Dendritic cell treated with granulocyte-macrophage colony-stimulating factor and Interleukin-4, amounts not matched to agents 40 ng/mL and 50 ng/mL, for 4 days (primary cell): Measurements from ENCODE around the gene FNDC11.
"Not testable (repeated sequence)": the region's sequence is repeated elsewhere in the genome, so short reads cannot be mapped to it uniquely, and the experiment has no call there.

Experiments
- H3K27ac Mint-ChIP-seq: one replicate; pipeline ENCODE4 v1.8.0; 2022; ENCODE audit warnings: mild to moderate bottlenecking, mixed read lengths
- H3K27me3 Mint-ChIP-seq: one replicate; pipeline ENCODE4 v1.8.0; 2022; ENCODE audit warnings: mild to moderate bottlenecking, mixed read lengths
- H3K36me3 Mint-ChIP-seq: one replicate; pipeline ENCODE4 v1.8.0; 2022; ENCODE audit warnings: low read depth, mixed read lengths
- H3K4me1 Mint-ChIP-seq: one replicate; pipeline ENCODE4 v1.8.0; 2022; ENCODE audit warnings: low read depth, mixed read lengths
- H3K4me3 Mint-ChIP-seq: one replicate; pipeline ENCODE4 v1.8.0; 2022; ENCODE audit warnings: mild to moderate bottlenecking, moderate library complexity, mixed read lengths
- H3K9me3 Mint-ChIP-seq: one replicate; pipeline ENCODE4 v1.8.0; 2022; ENCODE audit warnings: mixed read lengths
- intact Hi-C: fragments of 100-400 bp; cut with micrococcal nuclease; formaldehyde crosslinking; loops from one replicate; pipeline ENCODE4 v1.15.0; 2022

The FNDC11 gene

DNA sequence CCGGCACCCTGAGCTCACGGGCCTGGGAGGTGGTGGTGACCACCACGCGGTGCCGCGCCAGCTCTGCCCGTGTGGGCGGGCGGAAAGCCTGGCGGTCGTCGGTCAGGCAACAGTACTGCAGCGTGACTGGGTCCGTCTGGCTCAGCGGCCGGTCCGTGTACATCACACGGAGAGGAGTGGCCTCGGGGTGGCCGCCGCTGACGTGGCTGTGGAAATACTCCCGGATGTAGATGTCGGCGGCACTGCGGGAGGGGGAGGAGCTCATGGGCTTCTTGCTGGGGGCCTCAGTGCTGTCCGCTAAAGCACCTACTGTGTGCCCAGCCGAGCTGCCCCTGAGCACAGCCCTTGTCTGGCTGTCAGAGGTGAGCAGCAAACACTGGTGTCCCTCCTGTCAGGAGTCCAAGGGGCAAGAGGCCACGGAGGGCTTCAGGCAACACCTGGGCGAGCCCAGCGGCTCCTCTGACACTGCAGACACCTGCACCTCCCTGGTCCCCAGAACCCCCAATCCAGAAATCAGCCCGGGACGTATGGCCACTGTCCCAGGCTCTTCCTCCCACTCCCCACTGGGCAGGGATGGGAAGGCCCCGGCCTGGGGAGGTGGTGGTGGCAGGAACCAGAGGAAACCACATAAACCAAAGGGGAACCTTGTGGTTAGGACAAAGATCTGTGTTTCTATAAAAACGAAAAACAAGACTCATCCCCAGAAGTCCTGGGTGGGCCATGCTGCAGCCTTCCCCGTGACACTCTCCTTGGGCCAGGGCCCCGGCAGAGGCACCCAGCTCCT, 13.6 kb downstream of the FNDC11 start:
- Mint-ChIP-seq H3K27me3 (peaks cover 66% of the 10 kb centered on the region), H3K4me1 (peaks cover 36% of the 10 kb centered on the region), H3K4me3 (peak overlapping the region; percentile 70), H3K27ac (peak overlapping the region; percentile 89), H3K36me3 (peaks cover 62% of the 10 kb centered on the region), H3K9me3 (no peaks in the 10 kb centered on the region)
- intact Hi-C loops, result loop anchor here (1.0 to 5.0 kb wide), 3 partner anchors 30 to 59 kb away; partner anchors contain the start of genes GMEB2 and PTK6

DNA sequence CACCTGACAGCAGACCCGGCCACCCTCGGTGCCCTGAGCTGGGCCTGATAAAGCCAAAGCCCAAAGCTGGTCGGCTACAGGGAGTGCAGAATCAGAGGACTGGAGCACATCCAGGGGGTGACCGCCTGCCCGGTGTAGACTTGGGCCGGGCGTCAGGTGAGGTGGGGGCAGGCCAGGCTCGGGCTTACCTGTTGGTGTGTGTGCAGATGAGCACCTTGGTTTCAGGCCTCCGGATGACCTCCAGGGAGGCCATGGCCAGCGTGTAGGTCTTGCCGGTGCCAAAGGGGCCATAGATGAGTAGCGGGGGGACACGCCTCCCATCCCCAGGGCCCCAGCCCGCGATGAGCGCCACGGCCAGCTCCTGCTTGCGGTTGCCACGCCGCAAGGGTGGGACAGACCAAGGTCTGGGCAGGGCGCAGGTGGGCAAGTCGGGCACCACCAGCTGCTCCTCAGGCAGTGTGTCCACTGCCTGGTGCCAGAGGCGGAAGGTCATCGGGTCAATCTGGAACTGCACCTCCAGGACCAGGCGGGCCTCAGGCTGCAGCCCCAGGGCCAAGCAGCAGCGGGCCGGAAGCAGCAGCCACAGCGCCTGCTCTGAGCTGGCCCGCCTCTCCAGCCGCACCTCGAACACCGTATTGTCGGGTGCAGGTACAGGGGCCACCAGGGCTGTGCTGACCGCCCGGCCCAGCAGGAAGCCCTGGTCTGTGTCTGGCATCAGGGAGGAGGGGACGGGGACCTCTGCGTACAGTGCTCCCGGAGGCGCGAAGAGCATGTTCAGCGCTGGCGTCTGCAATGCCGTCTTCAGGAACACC, 14.4 kb downstream of the FNDC11 start:
- Mint-ChIP-seq H3K4me1 (peaks cover 36% of the 10 kb centered on the region), H3K27me3 (peaks cover 64% of the 10 kb centered on the region), H3K27ac (peak overlapping the region; percentile 89), H3K4me3 (peak overlapping the region; percentile 70), H3K36me3 (peaks cover 55% of the 10 kb centered on the region), H3K9me3 (no peaks in the 10 kb centered on the region)
- intact Hi-C loops, result loop anchor here (5.0 kb wide), 1 partner anchor 44 kb away; no protein-coding TSS in a partner anchor

DNA sequence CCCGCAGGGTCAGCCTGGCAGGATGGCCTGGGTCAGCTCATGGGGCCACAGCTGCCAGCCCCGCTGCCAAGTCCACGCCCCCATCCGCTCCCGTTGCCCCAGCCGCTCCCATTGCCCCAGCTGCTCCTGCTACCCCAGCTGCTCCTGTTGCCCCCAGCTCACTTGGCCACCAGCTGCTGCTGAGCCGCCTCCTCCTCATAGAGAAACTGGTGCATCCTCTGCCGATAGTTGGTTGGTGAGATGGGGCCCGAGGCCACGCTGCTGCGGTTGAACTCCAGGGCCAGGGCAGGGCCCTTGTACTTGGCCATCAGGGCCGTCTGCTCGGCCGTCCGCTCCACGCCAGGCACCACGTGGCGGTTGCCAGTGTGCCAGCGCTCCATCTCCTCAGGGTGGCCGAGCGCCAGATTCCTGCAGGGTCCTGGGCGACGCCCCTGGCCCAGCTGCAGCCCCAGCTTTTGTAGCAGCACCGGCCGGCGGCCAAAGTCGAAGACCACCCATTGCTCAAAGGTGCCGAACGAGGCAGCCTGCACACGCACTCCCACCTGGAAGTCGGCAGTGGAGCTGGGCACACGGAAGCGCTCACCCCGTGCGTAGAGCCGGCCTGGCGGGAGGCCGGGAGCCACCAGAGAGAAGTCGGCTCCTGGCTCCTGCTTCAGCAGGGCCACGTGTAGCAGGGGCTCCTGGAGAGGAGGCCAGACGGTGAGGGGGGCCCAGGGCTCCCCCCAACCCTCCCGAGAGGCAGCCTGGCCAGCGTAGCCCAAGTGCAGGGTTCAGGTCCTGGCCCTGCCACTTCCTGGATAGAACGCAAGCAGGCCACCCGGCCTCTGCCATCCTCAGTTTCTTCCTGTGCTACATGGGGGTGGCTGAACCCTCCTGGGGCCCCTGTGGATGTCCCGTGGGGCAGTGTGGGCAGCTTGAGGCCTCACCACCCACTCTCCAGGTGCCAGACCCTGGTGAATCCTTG, 15.3 kb downstream of the FNDC11 start:
- Mint-ChIP-seq H3K4me3 (peak overlapping the region; percentile 64), H3K27ac (peak overlapping the region; percentile 89), H3K9me3 (no peaks in the 10 kb centered on the region), H3K36me3 (peaks cover 50% of the 10 kb centered on the region), H3K27me3 (peaks cover 58% of the 10 kb centered on the region), H3K4me1 (peaks cover 36% of the 10 kb centered on the region)
- intact Hi-C loops, result loop anchor here (5.0 kb wide), 1 partner anchor 43 kb away; no protein-coding TSS in a partner anchor

DNA sequence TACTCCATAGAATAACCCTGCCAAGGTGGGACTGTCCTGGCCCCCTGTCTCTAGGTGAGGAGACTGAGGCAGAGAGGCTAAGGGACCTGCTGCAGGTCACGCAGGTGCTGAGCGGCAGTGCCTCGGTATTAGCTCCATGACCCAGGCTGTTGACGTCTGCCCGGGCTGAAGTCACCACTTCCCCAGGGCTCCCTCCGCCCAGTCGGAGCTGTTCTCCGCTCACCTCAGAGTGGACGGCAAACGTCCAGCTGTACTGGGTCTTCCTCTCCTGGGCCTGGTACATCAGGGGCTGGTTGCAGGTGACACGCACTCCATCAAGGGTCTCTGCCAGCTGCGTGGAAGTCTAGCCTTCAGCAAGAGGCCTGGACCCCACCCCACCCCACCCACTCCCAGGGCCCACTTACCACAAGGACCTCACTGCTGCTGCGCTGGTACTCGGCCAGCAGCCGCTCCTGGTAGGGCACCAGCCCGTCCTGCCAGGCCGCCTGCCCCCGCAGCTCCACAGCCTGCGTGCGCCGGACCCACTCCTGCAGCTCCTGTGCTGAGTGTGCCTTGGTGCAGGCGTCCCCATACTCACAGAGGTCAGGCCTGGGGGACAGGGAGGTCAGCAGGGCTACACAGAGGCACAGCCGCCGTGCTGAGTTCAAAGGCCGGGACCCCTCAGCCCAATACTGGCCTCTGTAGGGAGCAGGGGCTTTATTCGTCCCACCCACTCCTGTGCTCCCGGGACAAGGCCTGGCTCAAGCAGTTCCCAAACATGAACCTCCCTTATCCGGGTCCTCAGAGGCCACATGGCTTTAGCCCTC, 16.5 kb downstream of the FNDC11 start:
- Mint-ChIP-seq H3K4me3 (no peak overlapping the region), H3K27me3 (peaks cover 51% of the 10 kb centered on the region), H3K9me3 (no peaks in the 10 kb centered on the region), H3K27ac (no peak overlapping the region), H3K36me3 (peaks cover 38% of the 10 kb centered on the region), H3K4me1 (peaks cover 36% of the 10 kb centered on the region)
- intact Hi-C loops, result no loop called here

DNA sequence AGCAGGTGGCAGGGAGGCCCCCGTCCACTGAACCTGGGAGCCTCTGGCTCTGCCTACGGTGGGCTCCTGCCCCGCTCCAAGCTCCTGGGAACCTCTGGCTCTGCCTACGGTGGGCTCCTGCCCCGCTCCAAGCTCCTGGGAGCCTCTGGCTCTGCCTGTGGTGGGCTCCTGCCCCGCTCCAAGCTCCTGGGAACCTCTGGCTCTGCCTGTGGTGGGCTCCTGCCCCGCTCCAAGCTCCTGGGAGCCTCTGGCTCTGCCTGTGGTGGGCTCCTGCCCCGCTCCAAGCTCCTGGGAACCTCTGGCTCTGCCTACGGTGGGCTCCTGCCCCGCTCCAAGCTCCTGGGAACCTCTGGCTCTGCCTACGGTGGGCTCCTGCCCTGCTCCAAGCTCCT, 17.1 kb downstream of the FNDC11 start:
- Mint-ChIP-seq H3K36me3 (peaks cover 32% of the 10 kb centered on the region), H3K27me3 (peaks cover 52% of the 10 kb centered on the region), H3K4me1 (peaks cover 36% of the 10 kb centered on the region)
- H3K9me3 Mint-ChIP-seq, H3K4me3 Mint-ChIP-seq, intact Hi-C loops, H3K27ac Mint-ChIP-seq: not testable (repeated sequence)

DNA sequence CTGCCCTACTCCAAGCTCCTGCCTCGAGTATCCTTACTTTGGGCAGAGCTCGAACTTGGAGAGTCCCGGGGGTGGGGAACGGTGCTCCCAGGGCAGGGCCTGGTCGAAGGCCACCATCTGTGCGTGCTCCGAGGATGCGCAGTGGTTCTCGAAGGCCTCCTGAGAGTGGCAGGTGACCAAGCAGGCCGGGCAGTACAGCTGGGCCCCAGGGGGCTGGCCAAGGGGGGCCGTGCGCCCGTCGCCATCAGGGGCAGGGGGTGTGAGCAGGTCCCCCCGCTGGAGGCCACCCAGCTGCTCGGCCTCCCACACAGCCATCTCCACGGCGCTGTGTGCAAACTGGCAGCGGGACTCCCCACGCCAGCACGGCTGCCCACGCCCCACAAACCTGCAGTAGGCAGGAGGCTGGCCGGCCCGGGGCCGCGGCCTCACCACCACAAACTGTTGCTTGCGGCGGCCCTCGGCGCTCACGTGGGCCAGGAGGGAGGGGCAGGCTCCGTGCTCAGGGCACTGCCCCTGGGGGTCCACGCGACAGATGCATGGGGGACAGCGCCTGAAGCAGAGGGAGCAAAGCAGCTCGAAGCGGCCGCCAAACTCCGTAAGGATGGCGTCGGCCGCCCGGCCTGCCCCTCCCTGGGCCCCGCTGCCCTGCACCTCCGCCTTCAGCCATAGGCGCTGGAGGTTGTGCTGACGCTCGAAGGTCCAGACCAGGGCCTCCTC, 18.3 kb downstream of the FNDC11 start:
- H3K27me3 Mint-ChIP-seq, result peaks cover 57% of the 10 kb centered on the region
- H3K4me3 Mint-ChIP-seq, result no peak overlapping the region
- no peaks in the 10 kb centered on the region for H3K9me3 Mint-ChIP-seq
- peaks cover 31% of the 10 kb centered on the region for H3K4me1 Mint-ChIP-seq
- H3K27ac Mint-ChIP-seq, result no peak overlapping the region
- intact Hi-C loops, result no loop called here
- peaks cover 25% of the 10 kb centered on the region for H3K36me3 Mint-ChIP-seq

DNA sequence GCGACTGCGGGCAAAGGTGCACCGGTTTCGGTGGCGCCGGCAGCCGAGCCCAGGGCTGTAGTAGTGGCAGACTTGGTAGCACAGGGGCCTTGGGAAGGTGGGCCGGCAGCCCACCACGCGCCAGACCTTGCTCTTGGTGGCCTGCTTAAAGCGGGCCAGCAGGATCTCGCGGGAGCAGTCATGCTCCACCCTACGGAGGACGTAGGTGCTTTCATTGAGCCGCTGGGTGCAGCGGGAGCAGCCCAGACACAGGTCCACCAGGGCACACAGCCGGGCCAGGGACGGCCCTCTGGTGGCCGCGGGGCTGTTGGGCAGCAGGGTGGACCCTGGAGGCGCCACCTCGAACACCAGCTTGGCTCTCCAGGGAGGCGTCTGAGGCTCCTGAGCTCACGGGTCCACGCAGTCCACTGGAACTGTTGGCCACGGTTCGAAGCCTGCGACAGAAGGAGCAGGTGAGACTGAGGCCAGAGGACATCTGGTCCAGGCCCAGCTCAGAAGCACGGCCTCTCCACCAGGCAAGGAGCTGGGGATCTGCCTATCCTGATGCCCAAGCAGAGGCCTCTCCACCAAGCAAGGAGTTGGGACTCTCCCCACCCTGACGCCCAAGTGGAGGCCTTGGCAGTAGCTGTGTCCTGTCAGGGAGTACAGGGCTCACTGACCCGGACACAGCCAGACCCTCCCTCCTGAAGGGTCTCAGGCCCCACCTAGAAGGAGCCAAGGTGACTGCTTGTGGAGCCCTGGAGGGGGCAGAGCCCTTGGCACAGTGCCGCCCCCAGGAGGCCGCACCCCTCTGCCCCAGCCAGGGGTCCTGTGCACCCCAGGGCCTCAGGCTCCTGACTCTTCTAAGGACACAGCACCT, 19.1 kb downstream of the FNDC11 start:
- Mint-ChIP-seq H3K27ac (peak overlapping the region; percentile 85), H3K36me3 (peaks cover 22% of the 10 kb centered on the region), H3K4me1 (peaks cover 23% of the 10 kb centered on the region), H3K4me3 (peak overlapping the region; percentile 86), H3K27me3 (peaks cover 64% of the 10 kb centered on the region), H3K9me3 (no peaks in the 10 kb centered on the region)
- intact Hi-C loops, result no loop called here

DNA sequence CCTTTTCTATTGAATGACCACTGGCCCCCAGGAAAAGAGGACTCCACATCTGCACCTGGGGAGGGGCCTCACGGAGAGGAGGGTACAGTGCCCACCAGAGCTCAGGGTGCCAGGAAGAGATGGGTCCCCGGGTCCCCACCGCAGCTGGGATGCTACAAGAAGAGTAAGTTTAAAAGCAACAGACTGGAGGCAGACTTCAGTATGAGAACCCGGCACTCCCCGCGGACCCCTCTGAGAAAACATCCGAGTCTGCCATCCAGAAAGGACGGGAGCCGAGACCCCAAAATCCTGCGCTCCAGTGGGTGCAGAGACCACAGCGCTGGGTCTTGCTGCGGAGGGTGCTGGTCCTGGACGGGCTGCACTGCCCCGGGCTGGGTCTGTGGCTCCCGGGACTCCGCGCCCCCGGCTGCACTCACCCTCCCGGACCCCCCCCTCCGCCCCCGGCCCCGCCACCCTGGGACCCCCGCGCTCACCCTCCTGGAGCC, 19.7 kb downstream of the FNDC11 start:
- H3K27ac Mint-ChIP-seq, result peak overlapping the region; percentile 85
- peak overlapping the region; percentile 86 for H3K4me3 Mint-ChIP-seq
- peaks cover 70% of the 10 kb centered on the region for H3K27me3 Mint-ChIP-seq
- H3K4me1 Mint-ChIP-seq, result peaks cover 18% of the 10 kb centered on the region
- H3K9me3 Mint-ChIP-seq, result no peaks in the 10 kb centered on the region
- intact Hi-C loops, result no loop called here
- H3K36me3 Mint-ChIP-seq, result peaks cover 22% of the 10 kb centered on the region

DNA sequence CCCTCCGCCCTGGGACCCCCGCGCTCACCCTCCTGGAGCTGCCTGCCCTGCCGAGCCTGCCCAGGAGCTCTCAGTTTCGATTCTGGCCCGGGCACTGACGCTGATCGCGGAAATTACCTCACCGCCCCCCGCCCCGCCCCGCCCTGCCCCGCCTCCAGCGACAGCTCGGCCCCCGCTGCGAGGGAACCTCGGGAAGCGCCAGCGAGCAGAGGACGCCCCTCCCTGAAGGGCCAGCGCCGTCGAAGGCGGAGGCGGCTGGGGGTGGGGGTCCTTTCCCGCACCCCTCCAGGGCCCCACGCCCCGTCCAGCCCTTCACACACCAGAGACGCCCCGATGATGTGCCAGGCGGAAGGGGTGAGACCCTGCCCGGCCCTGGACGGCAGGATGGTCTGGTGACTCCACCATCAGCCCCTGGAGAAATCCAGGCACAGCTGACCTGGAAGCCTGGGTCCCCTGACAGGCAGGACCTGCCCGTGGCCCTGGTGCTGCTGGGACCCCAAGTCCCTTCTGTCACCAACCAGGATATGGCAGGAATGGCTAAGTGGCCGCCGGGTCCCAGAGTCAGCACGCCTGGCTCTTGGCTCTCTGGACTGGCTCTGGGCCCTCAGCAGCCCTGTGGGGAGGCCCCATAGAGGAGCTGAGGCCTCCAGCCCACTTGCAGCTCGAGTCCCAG, 20.3 kb downstream of the FNDC11 start, which contains the start of gene HELZ2:
HELZ2 (minus strand) TSS at position 84 of the 673 bp plus-strand sequence. CDS start 1,854 bp downstream, outside the sequence.
- Mint-ChIP-seq H3K27ac (peak within 1 kb of the TSS; percentile 85), H3K9me3 (no peaks in the 10 kb centered on the region), H3K4me3 (peak within 1 kb of the TSS; percentile 86), H3K27me3 (peaks cover 72% of the 10 kb centered on the region), H3K36me3 (peaks cover 16% of the 10 kb centered on the region), H3K4me1 (peaks cover 18% of the 10 kb centered on the region)
- intact Hi-C loops, result no loop called here

DNA sequence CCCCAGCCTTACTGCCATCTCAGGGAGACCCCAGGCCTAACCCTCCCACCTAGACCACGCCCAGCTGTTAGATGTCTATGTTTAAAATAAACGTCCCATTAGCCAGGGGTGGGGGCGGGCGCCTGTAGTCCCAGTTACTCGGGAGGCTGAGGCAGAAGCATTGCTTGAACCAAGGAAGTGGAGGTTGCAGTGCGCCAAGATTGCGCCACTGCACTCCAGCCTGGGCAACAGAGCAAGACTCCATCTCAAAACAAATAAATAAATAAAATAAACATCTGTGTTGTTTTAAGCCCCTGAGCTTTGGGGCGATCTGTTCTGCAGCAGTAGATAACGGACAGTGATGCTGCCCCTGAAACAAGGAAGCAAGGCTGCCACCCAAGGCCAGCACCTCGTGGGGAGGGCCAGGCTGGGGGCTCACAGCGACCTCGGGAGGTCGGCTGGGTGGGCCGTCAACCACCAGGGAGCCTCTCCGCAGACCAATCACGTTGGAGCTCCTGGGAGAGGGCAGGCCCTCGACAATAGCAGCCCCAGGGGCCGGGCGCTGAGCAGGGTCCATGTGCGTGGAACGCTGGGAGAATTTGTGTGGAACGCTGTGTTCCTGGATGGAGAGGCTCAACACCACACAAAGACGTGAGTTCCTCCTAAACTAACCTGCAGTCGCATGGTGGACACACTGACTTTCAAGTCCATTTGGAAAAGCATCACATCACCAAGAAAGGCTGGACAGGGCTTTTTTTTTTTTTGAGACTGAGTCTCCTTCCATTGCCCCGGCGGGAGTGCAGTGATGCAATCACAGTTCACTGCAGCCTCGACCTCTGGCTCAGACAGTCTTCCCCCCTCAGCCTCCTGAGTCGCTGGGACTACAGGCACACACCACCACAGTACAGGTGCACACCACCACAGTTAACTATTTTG, 21.1 kb downstream of the FNDC11 start:
- Mint-ChIP-seq H3K4me3 (no peak overlapping the region), H3K27ac (peak overlapping the region; percentile 85), H3K9me3 (no peaks in the 10 kb centered on the region), H3K36me3 (peaks cover 8% of the 10 kb centered on the region), H3K27me3 (peaks cover 72% of the 10 kb centered on the region), H3K4me1 (peaks cover 11% of the 10 kb centered on the region)
- intact Hi-C loops, result no loop called here
